Nephron progenitor cell (in vitro differentiated cells): Measurements from ENCODE around the gene CDK15.

Experiments
- DNase-seq: peaks from one replicate; pipeline ENCODE4 v3.0.0; 2021
- H3K27ac Mint-ChIP-seq: 2 replicates; pipeline ENCODE4 v1.8.0; 2021; ENCODE audit warnings: mild to moderate bottlenecking, moderate library complexity, mixed read lengths
- H3K27me3 Mint-ChIP-seq: 2 replicates; pipeline ENCODE4 v1.8.0; 2021; ENCODE audit warnings: mild to moderate bottlenecking, low read depth, mixed read lengths; ENCODE audit not compliant: poor library complexity
- H3K36me3 Mint-ChIP-seq: 2 replicates; pipeline ENCODE4 v1.8.0; 2021; ENCODE audit warnings: low read depth, mixed read lengths
- H3K4me1 Mint-ChIP-seq: 2 replicates; pipeline ENCODE4 v1.8.0; 2021; ENCODE audit warnings: mixed read lengths
- H3K4me3 Mint-ChIP-seq: 2 replicates; pipeline ENCODE4 v1.8.0; 2021; ENCODE audit warnings: mild to moderate bottlenecking, moderate library complexity, mixed read lengths
- H3K9me3 Mint-ChIP-seq: 2 replicates; pipeline ENCODE4 v1.8.0; 2021; ENCODE audit warnings: mild to moderate bottlenecking, moderate library complexity, mixed read lengths
- CTCF ChIP-seq: fragments of 200-600 bp; sonication (generic); IDR thresholded peaks from 2 replicates; pipeline ENCODE4 v1.5.0; 2021; ENCODE audit warnings: antibody characterized with exemption

The CDK15 gene

GRCh38 chr2:201900362-201900761, 94.0 kb downstream of the CDK15 start:
- no peak overlapping the region for H3K27ac Mint-ChIP-seq
- H3K36me3 Mint-ChIP-seq = no peaks in the 10 kb centered on the region
- H3K27me3 Mint-ChIP-seq = peaks cover 4% of the 10 kb centered on the region
- no peak overlapping the region for H3K4me3 Mint-ChIP-seq
- DNase-seq = no peak
- no peaks in the 10 kb centered on the region for H3K9me3 Mint-ChIP-seq
- TF ChIP-seq CTCF = no peak
- peaks cover 40% of the 10 kb centered on the region for H3K4me1 Mint-ChIP-seq

- H3K4me1 Mint-ChIP-seq = peaks cover 47% of the 10 kb centered on the region
Measured at GRCh38 chr2:201901786-201902185, 95.4 kb downstream of the CDK15 start.

GRCh38 chr2:201904538-201905420, 98.4 kb downstream of the CDK15 start:
- Mint-ChIP-seq H3K9me3 (no peaks in the 10 kb centered on the region), H3K27ac (peak overlapping the region; percentile 56), H3K4me3 (no peak overlapping the region), H3K36me3 (no peaks in the 10 kb centered on the region), H3K4me1 (peaks cover 57% of the 10 kb centered on the region), H3K27me3 (peaks cover 5% of the 10 kb centered on the region)
- TF ChIP-seq CTCF = no peak
- no peak for DNase-seq

More at GRCh38 chr2:201901786-201902185, 95.4 kb downstream of the CDK15 start:
- Mint-ChIP-seq H3K36me3 (no peaks in the 10 kb centered on the region), H3K27ac (peak overlapping the region; percentile 37), H3K4me3 (no peak overlapping the region), H3K9me3 (no peaks in the 10 kb centered on the region), H3K27me3 (peaks cover 5% of the 10 kb centered on the region)
- TF ChIP-seq CTCF = no peak
- no peak for DNase-seq

GRCh38 chr2:201906777-201907562, 100.6 kb downstream of the CDK15 start:
- peak overlapping the region; percentile 3 for H3K27ac Mint-ChIP-seq
- no peaks in the 10 kb centered on the region for H3K9me3 Mint-ChIP-seq
- H3K4me1 Mint-ChIP-seq = peaks cover 56% of the 10 kb centered on the region
- peaks cover 7% of the 10 kb centered on the region for H3K27me3 Mint-ChIP-seq
- no peaks in the 10 kb centered on the region for H3K36me3 Mint-ChIP-seq
- no peak overlapping the region for H3K4me3 Mint-ChIP-seq
- no peak for TF ChIP-seq CTCF
- no peak for DNase-seq

- TF ChIP-seq CTCF = no peak
- no peak for DNase-seq
- H3K27ac Mint-ChIP-seq = no peak overlapping the region
- peaks cover 56% of the 10 kb centered on the region for H3K4me1 Mint-ChIP-seq
- H3K27me3 Mint-ChIP-seq = peaks cover 7% of the 10 kb centered on the region
- H3K4me3 Mint-ChIP-seq = no peak overlapping the region
- no peaks in the 10 kb centered on the region for H3K9me3 Mint-ChIP-seq
- H3K36me3 Mint-ChIP-seq = no peaks in the 10 kb centered on the region
Measured at GRCh38 chr2:201907563-201907881, 101.2 kb downstream of the CDK15 start.
